H1 (cell line): Measurements from ENCODE around the gene NCK1. TPM values are rescaled to one million over a fixed set of nuclear protein-coding genes. Genes with fewer than 3 reads are reported as not detected.
"Not testable (repeated sequence)": the region's sequence is repeated elsewhere in the genome, so short reads cannot be mapped to it uniquely, and the experiment has no call there.

Experiments used
- CTCF ChIA-PET: fragments of 300-600 bp; sonication (Branson Sonifier 250); formaldehyde crosslinking; loops from one replicate; lab custom pipeline; 2021; ENCODE audit not compliant: partially characterized antibody; lab: Charles Lee
- POLR2A ChIA-PET: fragments of 300-600 bp; sonication (Branson Sonifier 250); formaldehyde crosslinking; loops from one replicate; lab custom pipeline; 2021; ENCODE audit warnings: inconsistent platforms; ENCODE audit not compliant: partially characterized antibody; lab: Charles Lee
- DNase-seq, 2 experiments: peaks; one replicate each; pipeline versions ENCODE4 v3.0.0 to v3.0.0-alpha.2; 2010 to 2022; ENCODE audit warnings: low spot score in 2 of 2, low read depth in 1 of 2, mixed read lengths in 1 of 2
- FAIRE-seq: peaks from 2 replicates; lab custom pipeline; 2011; peaks lifted over from hg19 to GRCh38; lab: Jason Lieb, UNC
- H2AFZ ChIP-seq: 2 replicates; pipeline ENCODE4 v1.8.1; 2012; ENCODE audit warnings: low read length, inconsistent platforms
- H2AK5ac ChIP-seq: 2 replicates; pipeline ENCODE4 v1.6.1; 2013; ENCODE audit warnings: low read depth, low read length
- H2BK120ac ChIP-seq: replicated peaks from 2 replicates; pipeline ENCODE3; 2013; ENCODE audit warnings: low read depth, low read length, inconsistent platforms
- H2BK12ac ChIP-seq: 2 replicates; pipeline ENCODE4 v1.6.1; 2013; ENCODE audit warnings: low read depth, low read length
- H2BK15ac ChIP-seq: 2 replicates; pipeline ENCODE4 v1.6.1; 2013; ENCODE audit warnings: low read length
- H2BK20ac ChIP-seq: 2 replicates; pipeline ENCODE4 v1.6.1; 2013; ENCODE audit warnings: low read length
- H2BK5ac ChIP-seq: 2 replicates; pipeline ENCODE4 v1.6.1; 2013; ENCODE audit warnings: low read depth, low read length
- H3K14ac ChIP-seq: 2 replicates; pipeline ENCODE4 v1.6.1; 2013; ENCODE audit warnings: inconsistent platforms; ENCODE audit not compliant: insufficient read length
- H3K18ac ChIP-seq: 2 replicates; pipeline ENCODE4 v1.6.1; 2013; ENCODE audit warnings: low read length; ENCODE audit errors: extremely low read depth
- H3K23ac ChIP-seq: 2 replicates; pipeline ENCODE4 v1.6.1; 2013; ENCODE audit warnings: inconsistent platforms; ENCODE audit not compliant: insufficient read length
- H3K23me2 ChIP-seq: 2 replicates; pipeline ENCODE4 v1.6.1; 2013; ENCODE audit warnings: low read depth, low read length
- H3K27ac ChIP-seq: 2 replicates; pipeline ENCODE4 v1.6.1; 2011; ENCODE audit warnings: low read depth, low read length, inconsistent platforms
- H3K27me3 ChIP-seq, 4 experiments: replicated peaks in 1 of 4; 1 replicate in 1 of 4; 2 replicates in 3 of 4; pipeline versions ENCODE4 v1.6.1 to v1.8.1; 2011 to 2013; ENCODE audit warnings: low read length in 3 of 4, mild to moderate bottlenecking in 3 of 4, inconsistent platforms in 2 of 4, mixed read lengths in 2 of 4, moderate library complexity in 1 of 4; ENCODE audit not compliant: control insufficient read depth in 3 of 4, insufficient read depth in 3 of 4; ENCODE audit errors: extremely low read depth in 1 of 4
- H3K36me3 ChIP-seq, 4 experiments: 2 replicates each; pipeline versions ENCODE4 v1.6.1 to v1.8.1; 2011 to 2013; ENCODE audit warnings: mild to moderate bottlenecking in 4 of 4, low read length in 3 of 4, moderate library complexity in 2 of 4, control low read depth in 1 of 4, inconsistent platforms in 1 of 4; ENCODE audit not compliant: insufficient read depth in 4 of 4, control insufficient read depth in 2 of 4
- H3K4ac ChIP-seq: replicated peaks from 2 replicates; pipeline ENCODE3; 2013; ENCODE audit warnings: low read length, low read depth, mixed read lengths, inconsistent platforms; ENCODE audit not compliant: insufficient read length
- H3K4me1 ChIP-seq, 4 experiments: replicated peaks in 1 of 4; 1 replicate in 1 of 4; 2 replicates in 3 of 4; pipeline versions ENCODE4 v1.6.1 to v1.8.1; 2011 to 2013; ENCODE audit warnings: low read length in 3 of 4, inconsistent platforms in 2 of 4, mixed read lengths in 1 of 4; ENCODE audit not compliant: insufficient read depth in 4 of 4, control insufficient read depth in 3 of 4
- H3K4me2 ChIP-seq, 2 experiments: 2 replicates each; pipeline versions ENCODE4 v1.6.1 to v1.8.1; 2011 to 2013; ENCODE audit warnings: low read depth in 2 of 2, low read length in 2 of 2, control low read depth in 1 of 2, inconsistent platforms in 1 of 2, mild to moderate bottlenecking in 1 of 2; ENCODE audit not compliant: insufficient read depth in 1 of 2
- H3K4me3 ChIP-seq, 4 experiments: fragments of 200-600, 300-600 bp in 1 of 4; sonication (generic), shearing (Covaris generic), sonication (Bioruptor Twin) in 1 of 4; 2 replicates each; pipeline versions ENCODE4 v1.5.1 to v1.8.1; 2011 to 2016; ENCODE audit warnings: low read length in 4 of 4, low read depth in 3 of 4, control low read depth in 2 of 4, inconsistent platforms in 2 of 4, mild to moderate bottlenecking in 2 of 4, mixed read lengths in 1 of 4, moderate library complexity in 1 of 4; ENCODE audit not compliant: insufficient read depth in 2 of 4; ENCODE audit errors: extremely low read depth in 1 of 4
- H3K56ac ChIP-seq: replicated peaks from 2 replicates; pipeline ENCODE3; 2013; ENCODE audit warnings: low read depth, mild to moderate bottlenecking, mixed read lengths, low read length, inconsistent platforms; ENCODE audit not compliant: insufficient read length
- H3K79me1 ChIP-seq: 2 replicates; pipeline ENCODE4 v1.6.1; 2013; ENCODE audit warnings: low read depth, low read length, control low read depth
- H3K79me2 ChIP-seq, 2 experiments: 2 replicates each; pipeline versions ENCODE4 v1.6.1 to v1.8.1; 2012 to 2013; ENCODE audit warnings: low read length in 2 of 2, mild to moderate bottlenecking in 2 of 2, inconsistent platforms in 1 of 2; ENCODE audit not compliant: insufficient read depth in 2 of 2, control insufficient read depth in 1 of 2
- H3K9ac ChIP-seq, 4 experiments: replicated peaks in 1 of 4; 1 replicate in 1 of 4; 2 replicates in 3 of 4; pipeline versions ENCODE4 v1.6.1 to v1.8.1; 2011 to 2013; ENCODE audit warnings: low read depth in 3 of 4, low read length in 3 of 4, control low read depth in 2 of 4, mild to moderate bottlenecking in 2 of 4, moderate library complexity in 2 of 4, inconsistent platforms in 1 of 4; ENCODE audit errors: extremely low read depth in 1 of 4
- H3K9me3 ChIP-seq, 2 experiments: 2 replicates each; pipeline versions ENCODE4 v1.6.1 to v1.8.1; 2012 to 2013; ENCODE audit warnings: mild to moderate bottlenecking in 2 of 2, moderate library complexity in 2 of 2, control low read depth in 1 of 2, inconsistent platforms in 1 of 2, low read depth in 1 of 2, low read length in 1 of 2, mixed read lengths in 1 of 2; ENCODE audit not compliant: insufficient read depth in 2 of 2
- H4K20me1 ChIP-seq, 2 experiments: replicated peaks in 1 of 2; 2 replicates each; pipeline versions ENCODE3 to v1.8.1; 2011 to 2013; ENCODE audit warnings: inconsistent platforms in 2 of 2, low read length in 2 of 2, mild to moderate bottlenecking in 1 of 2; ENCODE audit not compliant: insufficient read depth in 2 of 2, control insufficient read depth in 1 of 2
- H4K5ac ChIP-seq: 2 replicates; pipeline ENCODE4 v1.6.1; 2013; ENCODE audit warnings: low read length, low read depth, mixed read lengths, inconsistent platforms; ENCODE audit not compliant: insufficient read length
- H4K8ac ChIP-seq: 2 replicates; pipeline ENCODE4 v1.8.0; 2013; ENCODE audit warnings: mild to moderate bottlenecking, moderate library complexity, low read length, inconsistent platforms; ENCODE audit not compliant: insufficient read depth; ENCODE audit errors: extremely low read depth
- H4K91ac ChIP-seq: replicated peaks from 2 replicates; pipeline ENCODE3; 2013; ENCODE audit warnings: low read length, mixed read lengths, inconsistent platforms; ENCODE audit not compliant: insufficient read length
- TCF12 ChIP-seq: IDR thresholded peaks from 2 replicates; pipeline ENCODE4 v1.6.1; 2011; ENCODE audit warnings: low read depth, mild to moderate bottlenecking, low read length
- WGBS, 2 experiments: shearing (Covaris generic) in 1 of 2; methylation state at CpG; one replicate each; pipeline versions ENCODE4 v1.1.6 to v1.1.7; 2013 to 2015; ENCODE audit warnings: low lambda C conversion rate in 2 of 2, mixed read lengths in 2 of 2, inconsistent platforms in 1 of 2, low coverage in 1 of 2, missing lambda C conversion rate in 1 of 2; ENCODE audit not compliant: insufficient replicate concordance in 2 of 2, insufficient coverage in 1 of 2, insufficient read length in 1 of 2; ENCODE audit errors: extremely low coverage in 1 of 2, missing lambda C conversion rate in 1 of 2; 5-methylcytosine and 5-hydroxymethylcytosine counted together
- polyA plus RNA-seq, 7 experiments: library from polyadenylated mRNA; depleted of rRNA in 3 of 7; stranded (reverse) in 5 of 7; unstranded in 2 of 7; fragments of >200 nt in 5 of 7; fragments of 200-250 nt in 2 of 7; gene quantifications; 1 replicate in 5 of 7; 2 replicates in 1 of 7; 4 replicates in 1 of 7; pipeline versions ENCODE4 v1.2.1 to v1.2.3, GENCODE V29; 2011 to 2013; ENCODE audit warnings: missing spikeins in 2 of 7, mixed read lengths in 2 of 7
- total RNA-seq: library from RNA; stranded (reverse); fragmentation: NEBNext Ultra II Directional; extraction: Animal tissue kit (Norgen Biotek cat#: 25700); gene quantifications from 2 replicates; pipeline ENCODE4 v1.2.1, GENCODE V29; 2021

The NCK1 gene
- total and polyA plus RNA-seq, 2 of the 8 experiments (the other 6 are each of a cell fraction or from before 2014, with no cell fraction given), result 10.0 to 28.5 TPM

GRCh38 chr3:136897171-136897570, 35.2 kb downstream of the NCK1 start:
- not testable (repeated sequence) for H3K27ac ChIP-seq, H3K4me3 ChIP-seq, FAIRE-seq

More at GRCh38 chr3:136897171-136897570, 35.2 kb downstream of the NCK1 start:
- H3K14ac ChIP-seq, DNase-seq, H3K4me2 ChIP-seq, H4K91ac ChIP-seq, H3K27me3 ChIP-seq, H4K5ac ChIP-seq, H2BK15ac ChIP-seq, H2AFZ ChIP-seq, H3K79me1 ChIP-seq, H2BK20ac ChIP-seq, H4K20me1 ChIP-seq, H2BK120ac ChIP-seq, H3K23me2 ChIP-seq, H3K9ac ChIP-seq, H3K36me3 ChIP-seq, H2BK5ac ChIP-seq, H3K9me3 ChIP-seq, H4K8ac ChIP-seq, H2AK5ac ChIP-seq, H3K18ac ChIP-seq, H3K4ac ChIP-seq, H2BK12ac ChIP-seq, H3K23ac ChIP-seq: not testable (repeated sequence)
- CTCF ChIA-PET, result interaction anchor here (0.5 to 1.5 kb wide), 3 partner anchors 13 to 158 kb away, joined by 3 to 4 read pairs (median 4); no protein-coding TSS in a partner anchor
- Histone ChIP-seq H3K4me1 (peaks cover under 1 to 15% (median 6%) of the 10 kb centered on the region in 4 experiments; a peak in 5 of 7 replicates), H3K79me2 (peaks cover 5 to 94% of the 10 kb centered on the region in 2 experiments; a peak in 3 of 4 replicates)
- 89% methylated on average over 1 of the region's 1 CpG; no CpG with 5 or more reads in 1 of the 2 experiments for whole genome bisulfite sequencing, 2 experiments
- POLR2A ChIA-PET, result interaction anchor here (1.0 to 1.6 kb wide), 3 partner anchors 34 to 145 kb away, joined by 3 read pairs; partner anchors contain the start of gene STAG1
- 0 out of 2 replicates have a peak, but pooled peaks have one; percentile 20 for TF ChIP-seq TCF12
- TF ChIP-seq, all 59 proteins: peak for 1; not testable (repeated sequence) for 58
- H3K56ac ChIP-seq, result not testable (repeated sequence)
